IMR-90 (cell line): ENCODE measurements around the gene TBX20.
"Not testable (repeated sequence)": the region's sequence is repeated elsewhere in the genome, so short reads cannot be mapped to it uniquely, and the experiment has no call there.

Source experiments
- CEBPB ChIP-seq: IDR thresholded peaks from 2 replicates; pipeline ENCODE4 v1.6.1; 2012; ENCODE audit warnings: low read depth, low read length, improper control_type of control experiment
- CTCF ChIP-seq: conservative IDR thresholded peaks from 2 replicates; pipeline ENCODE4 v1.5.1; 2012; ENCODE audit warnings: mild to moderate bottlenecking, low read depth, low read length, improper control_type of control experiment
- POLR2A ChIP-seq: IDR thresholded peaks from 2 replicates; pipeline ENCODE4 v1.6.1; 2012; ENCODE audit warnings: mild to moderate bottlenecking, low read depth, low read length

- TF ChIP-seq CTCF, POLR2A, CEBPB: not testable (repeated sequence)
Measured at GRCh38 chr7:35220176-35220575, 33.7 kb downstream of the TBX20 start.
